HG03565 (cell line): Measurements from ENCODE around the gene LTV1.

Experiments
- ATAC-seq: cut with Tn5 transposase; IDR thresholded peaks from one replicate; pipeline ENCODE4 v1.9.1; 2021; ENCODE audit warnings: mild to moderate bottlenecking, moderate library complexity; ENCODE audit not compliant: unreplicated experiment

Gene LTV1

DNA sequence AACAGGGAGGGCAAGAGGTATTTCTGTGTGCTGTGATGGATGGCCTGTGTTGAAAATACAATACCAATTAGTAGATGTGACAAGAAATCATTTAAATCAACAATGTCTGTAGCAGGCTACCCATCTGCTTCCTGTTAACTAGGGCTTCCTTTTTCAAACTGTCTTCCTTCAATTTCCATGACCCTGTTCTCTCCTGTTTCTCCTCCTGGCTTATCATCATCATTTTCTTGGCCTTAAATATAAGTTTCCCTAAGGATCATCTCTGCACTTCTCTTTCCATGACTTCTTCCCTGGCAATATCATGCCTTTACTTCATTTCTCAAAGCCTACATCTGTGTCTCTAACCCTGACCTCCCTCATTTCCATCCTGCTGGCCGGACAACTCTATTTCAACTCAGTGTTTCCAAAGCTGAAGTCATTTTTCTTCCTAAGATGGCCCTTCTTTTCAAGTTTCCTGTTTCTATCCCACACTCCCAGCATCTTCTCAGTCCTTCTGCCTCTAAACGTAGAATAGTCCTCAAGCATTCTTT lies 39.3 kb downstream of the LTV1 start:
- no peak for ATAC-seq

DNA sequence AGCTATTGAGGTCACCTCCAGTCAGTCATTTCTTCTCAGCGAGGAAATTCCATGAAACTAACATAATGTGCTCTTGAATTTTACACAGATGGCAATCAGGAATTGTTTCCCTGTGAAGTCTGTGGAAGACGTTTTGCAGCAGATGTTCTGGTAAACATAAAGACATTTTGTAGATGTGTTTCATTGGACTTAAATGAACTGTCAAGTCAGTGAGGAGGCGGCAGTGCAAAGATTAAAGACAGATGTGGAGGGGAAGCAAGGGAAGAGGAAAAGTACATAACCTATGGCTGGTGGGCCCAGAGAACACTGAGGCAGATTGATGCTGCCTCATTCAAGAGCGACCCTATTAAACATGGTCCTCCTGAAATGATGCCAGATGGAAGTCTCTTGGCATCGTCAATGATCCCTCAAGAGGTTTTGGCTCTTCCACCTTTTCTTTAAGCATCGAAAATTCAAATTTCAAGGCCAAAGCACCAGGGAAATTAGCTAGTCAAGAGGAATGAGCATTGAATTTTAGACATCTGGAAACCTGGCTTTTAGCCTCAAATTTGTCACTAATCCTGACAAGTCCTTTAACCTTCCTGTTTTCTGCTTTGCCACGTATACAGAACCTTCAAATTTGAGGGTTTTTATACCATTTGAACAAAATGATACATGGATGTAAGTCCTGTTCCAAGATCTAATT lies 41.2 kb downstream of the LTV1 start:
- no peak for ATAC-seq

DNA sequence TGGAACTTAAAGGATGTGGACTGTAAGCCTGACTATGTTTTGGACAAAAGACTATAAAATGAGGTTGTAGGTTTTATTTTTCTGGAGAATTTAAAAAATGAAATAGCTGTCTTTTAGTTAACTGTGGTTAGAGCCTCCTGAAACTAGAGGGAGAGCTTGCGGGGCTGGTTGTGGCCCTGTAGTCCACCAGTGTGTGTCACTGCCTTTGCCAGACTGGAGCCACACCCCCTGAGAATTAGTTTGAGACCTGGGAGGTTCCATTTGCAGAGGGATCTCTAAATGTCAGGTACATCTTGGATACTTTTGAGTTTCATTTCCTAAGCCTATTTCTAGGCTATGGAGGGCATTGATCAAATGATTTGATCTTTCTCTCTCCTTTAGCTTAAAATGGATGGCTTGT lies 42.0 kb downstream of the LTV1 start:
- no peak for ATAC-seq

- no peak for ATAC-seq
Observed at GRCh38 chr6:143894655-143895054, 51.5 kb downstream of the LTV1 start.

DNA sequence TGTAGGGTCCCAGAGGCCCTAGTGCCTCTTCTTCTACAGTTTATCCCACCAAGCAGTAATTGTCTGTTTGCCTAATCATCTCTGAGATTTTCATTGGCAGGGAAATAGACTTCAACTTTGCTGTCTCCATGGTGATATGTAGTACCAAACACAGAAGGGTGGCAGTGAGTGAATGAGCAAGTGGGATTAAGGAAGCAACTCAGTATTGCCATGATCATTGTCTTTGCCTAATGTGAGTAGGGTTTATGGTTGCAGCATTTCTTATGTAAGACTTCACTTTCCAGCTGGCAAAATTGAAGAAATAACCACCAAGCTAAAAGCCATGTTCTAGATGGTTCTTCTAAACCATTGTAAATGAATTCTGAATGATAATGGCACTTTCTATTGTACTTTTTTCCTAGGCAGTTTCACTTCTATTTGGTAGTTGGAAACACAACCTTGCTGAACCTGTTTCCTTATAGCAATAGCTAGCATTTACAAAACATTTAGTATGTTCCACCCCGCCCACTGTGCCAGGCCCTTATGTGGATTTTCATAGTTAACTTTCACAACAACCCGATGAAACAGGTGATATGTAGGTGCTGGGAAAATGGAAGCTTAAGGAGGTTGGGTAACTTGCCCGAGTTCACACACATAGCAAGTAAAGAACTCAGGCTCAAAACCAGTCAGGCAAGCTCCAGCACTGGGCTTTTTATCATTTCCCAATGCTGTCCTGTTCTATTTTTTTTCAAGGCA lies 53.2 kb downstream of the LTV1 start:
- ATAC-seq = no peak

DNA sequence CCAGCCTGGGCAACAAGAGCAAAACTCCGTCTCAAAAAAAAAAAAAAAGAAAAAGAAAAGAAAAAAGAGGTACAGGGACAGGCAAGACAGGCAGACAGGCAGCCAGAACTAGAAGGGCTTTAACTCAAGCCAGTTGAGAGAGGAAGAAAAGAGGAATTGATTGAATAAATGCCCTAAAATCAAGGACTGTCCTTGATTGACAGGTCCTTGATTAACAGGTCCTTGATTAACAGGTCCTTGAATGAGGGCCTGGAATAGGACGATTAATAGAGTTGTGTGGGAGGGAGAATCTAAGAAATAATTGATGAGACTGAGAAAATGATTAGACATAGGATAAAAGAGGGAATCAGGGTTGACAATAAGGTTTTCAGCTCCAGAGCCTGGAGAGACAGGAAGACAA lies 57.2 kb downstream of the LTV1 start:
- ATAC-seq = no peak

- peak; percentile 94 for ATAC-seq
Observed at GRCh38 chr6:143901885-143902750, 59.0 kb downstream of the LTV1 start.

DNA sequence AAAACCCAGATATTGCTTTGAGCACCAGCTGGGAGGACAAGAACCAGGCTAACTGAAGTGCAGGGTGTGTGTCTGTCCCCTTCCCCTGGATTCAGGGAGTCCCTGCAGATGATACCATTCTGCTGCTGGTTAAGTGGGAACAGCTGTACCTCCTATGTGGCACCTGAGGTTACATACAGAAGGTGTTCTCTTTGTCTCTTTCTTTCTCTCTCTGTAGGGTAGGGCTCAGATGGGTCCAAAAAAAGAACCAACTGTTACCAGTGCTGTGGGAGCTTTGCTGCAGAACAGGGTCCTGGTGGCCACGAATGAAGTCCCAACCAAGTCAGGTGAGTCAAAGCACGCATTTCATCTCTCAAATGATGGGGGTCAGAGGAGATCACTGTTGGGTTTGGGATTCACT lies 59.7 kb downstream of the LTV1 start:
- ATAC-seq = no peak

- ATAC-seq = no peak
Observed at GRCh38 chr6:143911028-143911427, 67.9 kb downstream of the LTV1 start.

DNA sequence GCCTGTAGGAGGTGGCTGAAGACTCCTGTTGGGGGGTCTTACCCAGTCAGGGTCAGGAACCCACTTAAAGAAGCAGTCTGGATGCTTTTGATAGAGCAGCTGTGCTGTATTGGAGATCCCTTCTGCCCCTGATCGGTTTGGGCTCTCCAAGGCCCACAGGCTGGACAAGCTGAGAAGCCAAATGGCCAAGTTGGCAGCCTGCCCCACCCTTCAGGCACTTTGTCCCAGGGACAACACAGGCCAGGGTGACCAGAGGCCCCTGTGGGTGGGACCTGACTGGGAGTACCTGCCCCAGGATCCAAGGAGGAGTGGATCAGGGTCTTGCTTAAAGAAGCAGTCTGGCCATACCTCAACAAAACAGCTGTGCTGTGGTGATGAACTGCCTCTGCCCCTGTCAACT lies 69.5 kb downstream of the LTV1 start:
- no peak for ATAC-seq
